Keratinocyte (primary cell): ENCODE data around the gene SKP1. TPM values are rescaled to one million over a fixed set of nuclear protein-coding genes. Genes with fewer than 3 reads are reported as not detected.
A peak's percentile ranks its signal among the peaks of the same experiment; 100 is the strongest.

Source experiments
- DNase-seq: peaks from one replicate; pipeline ENCODE4 v3.0.0-alpha.2; 2011; ENCODE audit warnings: low read depth, missing footprints, low spot score
- FAIRE-seq: peaks from 2 replicates; lab custom pipeline; 2011; peaks lifted over from hg19 to GRCh38; lab: Jason Lieb, UNC
- H2AFZ ChIP-seq: 2 replicates; pipeline ENCODE4 v1.6.0; 2012; ENCODE audit warnings: low read length, control low read depth, inconsistent platforms; ENCODE audit not compliant: control insufficient read depth
- H3K27ac ChIP-seq: 2 replicates; pipeline ENCODE4 v1.5.1; 2011; ENCODE audit warnings: low read length; ENCODE audit not compliant: control insufficient read depth, insufficient read depth
- H3K27me3 ChIP-seq: 3 replicates; pipeline ENCODE4 v1.6.0; 2011; ENCODE audit warnings: low read length; ENCODE audit not compliant: control insufficient read depth, insufficient read depth; ENCODE audit errors: extremely low read depth
- H3K36me3 ChIP-seq, 2 experiments: 2 replicates in 1 of 2; 3 replicates in 1 of 2; pipeline ENCODE4 v1.5.1; 2011; ENCODE audit warnings: low read length in 2 of 2, mild to moderate bottlenecking in 1 of 2; ENCODE audit not compliant: control insufficient read depth in 2 of 2, insufficient read depth in 2 of 2; ENCODE audit errors: extremely low read depth in 1 of 2
- H3K4me1 ChIP-seq: 3 replicates; pipeline ENCODE4 v1.5.1; 2011; ENCODE audit warnings: low read length; ENCODE audit not compliant: control insufficient read depth, insufficient read depth; ENCODE audit errors: extremely low read depth
- H3K4me2 ChIP-seq: 3 replicates; pipeline ENCODE4 v1.6.0; 2011; ENCODE audit warnings: low read depth, low read length; ENCODE audit not compliant: control insufficient read depth, insufficient read depth; ENCODE audit errors: extremely low read depth
- H3K4me3 ChIP-seq, 3 experiments: fragments of 200-600 bp in 1 of 3; sonication (generic) in 1 of 3; 2 replicates in 2 of 3; 3 replicates in 1 of 3; pipeline ENCODE4 v1.5.1; 2011 to 2016; ENCODE audit warnings: low read length in 3 of 3, mild to moderate bottlenecking in 3 of 3, control low read depth in 2 of 3, inconsistent platforms in 1 of 3, low read depth in 1 of 3, mixed read lengths in 1 of 3, mixed run types in 1 of 3, moderate library complexity in 1 of 3; ENCODE audit not compliant: control insufficient read depth in 2 of 3, insufficient read depth in 2 of 3; ENCODE audit errors: extremely low read depth in 1 of 3
- H3K79me2 ChIP-seq: 2 replicates; pipeline ENCODE4 v1.6.0; 2012; ENCODE audit warnings: low read length; ENCODE audit not compliant: control insufficient read depth, insufficient read depth
- H3K9ac ChIP-seq: 3 replicates; pipeline ENCODE4 v1.6.0; 2011; ENCODE audit warnings: low read length; ENCODE audit not compliant: control insufficient read depth, insufficient read depth; ENCODE audit errors: extremely low read depth
- H3K9me1 ChIP-seq: 3 replicates; pipeline ENCODE4 v1.6.0; 2011; ENCODE audit warnings: low read length; ENCODE audit not compliant: control insufficient read depth, insufficient read depth; ENCODE audit errors: extremely low read depth
- H3K9me3 ChIP-seq: 2 replicates; pipeline ENCODE4 v1.5.1; 2012; ENCODE audit warnings: low read depth, low read length; ENCODE audit not compliant: control insufficient read depth
- H4K20me1 ChIP-seq: 3 replicates; pipeline ENCODE4 v1.6.0; 2011; ENCODE audit warnings: low read length; ENCODE audit not compliant: control insufficient read depth, insufficient read depth; ENCODE audit errors: extremely low read depth
- EZH2 ChIP-seq: IDR thresholded peaks from one replicate; pipeline ENCODE4 v1.6.1; 2012; ENCODE audit warnings: inconsistent platforms, mild to moderate bottlenecking, low read length, moderate library complexity
- dilution Hi-C: fragments of 300-500 bp; cut with MboI; formaldehyde crosslinking; loops from one replicate; pipeline ENCODE4 v1.7.0; 2020; ENCODE audit warnings: low sequenced_read_pairs; ENCODE audit not compliant: extremely low pct_ligation_motif_present
- polyA plus RNA-seq, 5 experiments: library from polyadenylated mRNA; depleted of rRNA in 3 of 5; stranded (reverse) in 3 of 5; stranded (forward) in 1 of 5; unstranded in 1 of 5; fragments of >200 nt; gene quantifications; 1 replicate in 1 of 5; 2 replicates in 3 of 5; 3 replicates in 1 of 5; pipeline versions ENCODE4 v1.2.1 to v1.2.3, GENCODE V29; 2011 to 2012; ENCODE audit warnings: missing spikeins in 2 of 5, low read depth in 1 of 5, low replicate concordance in 1 of 5
- TF ChIP-seq, protein P1 (sequence below), 3 experiments: IDR thresholded peaks in 1 of 3; conservative IDR thresholded peaks in 1 of 3; optimal IDR thresholded peaks in 1 of 3; 2 replicates in 2 of 3; 3 replicates in 1 of 3; pipeline versions ENCODE3 to v1.5.1; 2011; ENCODE audit warnings: low read length in 3 of 3, mild to moderate bottlenecking in 3 of 3, moderate library complexity in 2 of 3, control low read depth in 1 of 3, inconsistent platforms in 1 of 3; ENCODE audit not compliant: insufficient read depth in 2 of 3; ENCODE audit errors: extremely low read depth in 1 of 3

The SKP1 gene
- polyA plus RNA-seq, 1 donor (not counting 4 experiments of a cell fraction or from before 2014, with no cell fraction given), result 444 TPM

DNA sequence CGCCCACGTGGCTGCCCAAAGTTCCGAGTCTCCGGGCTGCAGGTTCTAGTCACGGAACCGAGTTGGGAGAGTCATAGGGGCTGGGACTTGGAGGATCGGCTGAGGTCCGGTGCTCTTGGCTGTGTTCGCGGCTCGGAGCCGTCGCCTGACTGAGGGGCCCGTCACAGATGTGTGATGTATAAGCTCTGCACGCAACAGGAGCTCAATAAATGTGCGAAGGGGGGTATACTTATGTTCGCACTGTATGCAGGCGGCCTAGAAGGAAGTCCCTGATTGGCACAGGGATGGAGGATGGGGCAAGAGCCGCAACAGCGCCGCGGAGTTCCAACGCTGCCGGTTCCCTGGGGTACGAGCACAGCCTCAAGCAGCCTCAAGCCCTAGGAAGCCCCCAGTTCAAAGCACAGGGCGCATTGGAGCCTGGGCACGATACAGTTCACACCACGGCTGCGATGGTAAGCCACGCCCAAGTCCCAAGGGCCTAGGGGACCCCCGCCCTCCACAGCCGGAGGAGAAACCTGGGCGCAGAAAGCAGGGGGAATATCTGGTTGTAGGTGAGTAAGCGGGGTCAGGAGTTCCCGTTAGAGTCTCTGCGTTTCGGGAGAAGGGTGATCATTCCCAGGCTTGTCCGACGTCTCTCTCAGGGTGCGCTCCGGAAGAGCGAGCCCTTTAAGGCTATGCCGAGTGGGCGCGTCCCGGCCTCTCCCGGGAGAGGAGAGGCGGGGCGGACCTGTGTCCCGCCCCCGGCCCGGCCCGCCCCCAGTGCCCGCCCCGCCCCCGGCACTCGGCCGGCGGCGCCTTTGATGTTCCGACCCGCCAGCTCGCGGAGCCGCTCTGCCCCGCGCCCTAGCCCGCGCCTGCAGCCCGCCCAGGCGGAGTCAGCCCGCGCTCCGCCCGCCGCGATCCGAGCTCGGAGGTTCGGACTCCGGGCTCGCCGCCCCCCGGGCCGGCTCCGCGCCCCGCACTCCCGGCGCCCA is 62.6 kb downstream of the SKP1 start, which contains the start of gene TCF7:
Gene TCF7 (plus strand): TSS at position 780 of the 974 bp plus-strand sequence. CDS start 226 bp downstream, outside the sequence.
- H3K4me3 ChIP-seq, result peak within 1 kb of the TSS; percentile 38 to 73 (median 71)
- H2AFZ ChIP-seq, result peak within 1 kb of the TSS; percentile 93
- FAIRE-seq (no peak), DNase-seq (peak; percentile 52)
- no peak for TF ChIP-seq EZH2
- TF ChIP-seq, protein P1, sequence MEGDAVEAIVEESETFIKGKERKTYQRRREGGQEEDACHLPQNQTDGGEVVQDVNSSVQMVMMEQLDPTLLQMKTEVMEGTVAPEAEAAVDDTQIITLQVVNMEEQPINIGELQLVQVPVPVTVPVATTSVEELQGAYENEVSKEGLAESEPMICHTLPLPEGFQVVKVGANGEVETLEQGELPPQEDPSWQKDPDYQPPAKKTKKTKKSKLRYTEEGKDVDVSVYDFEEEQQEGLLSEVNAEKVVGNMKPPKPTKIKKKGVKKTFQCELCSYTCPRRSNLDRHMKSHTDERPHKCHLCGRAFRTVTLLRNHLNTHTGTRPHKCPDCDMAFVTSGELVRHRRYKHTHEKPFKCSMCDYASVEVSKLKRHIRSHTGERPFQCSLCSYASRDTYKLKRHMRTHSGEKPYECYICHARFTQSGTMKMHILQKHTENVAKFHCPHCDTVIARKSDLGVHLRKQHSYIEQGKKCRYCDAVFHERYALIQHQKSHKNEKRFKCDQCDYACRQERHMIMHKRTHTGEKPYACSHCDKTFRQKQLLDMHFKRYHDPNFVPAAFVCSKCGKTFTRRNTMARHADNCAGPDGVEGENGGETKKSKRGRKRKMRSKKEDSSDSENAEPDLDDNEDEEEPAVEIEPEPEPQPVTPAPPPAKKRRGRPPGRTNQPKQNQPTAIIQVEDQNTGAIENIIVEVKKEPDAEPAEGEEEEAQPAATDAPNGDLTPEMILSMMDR (optimal IDR thresholded peaks at IDR 0.05 in 1 of 3, IDR thresholded peaks at IDR 0.05 in 1 of 3, conservative IDR thresholded peaks at IDR 0.05 in 1 of 3; ENCODE audit: extremely low read depth in 1 of 3, insufficient read depth in 2 of 3, low read length in 3 of 3), result no peak
- no peaks in the 10 kb centered on the region for H3K9me1 ChIP-seq
- peak within 1 kb of the TSS; percentile 45 for H3K9ac ChIP-seq
- peaks cover 13% of the 10 kb centered on the region for H3K27me3 ChIP-seq
- H3K27ac ChIP-seq, result no peak within 1 kb of the TSS
- no peaks in the 10 kb centered on the region for H4K20me1 ChIP-seq
- no peaks in the 10 kb centered on the region for H3K79me2 ChIP-seq
- H3K4me1 ChIP-seq, result peaks cover 19% of the 10 kb centered on the region
- no peaks in the 10 kb centered on the region for H3K36me3 ChIP-seq
- H3K9me3 ChIP-seq, result no peaks in the 10 kb centered on the region
- peak within 1 kb of the TSS; percentile 87 for H3K4me2 ChIP-seq
- dilution Hi-C loops, result no loop called here

DNA sequence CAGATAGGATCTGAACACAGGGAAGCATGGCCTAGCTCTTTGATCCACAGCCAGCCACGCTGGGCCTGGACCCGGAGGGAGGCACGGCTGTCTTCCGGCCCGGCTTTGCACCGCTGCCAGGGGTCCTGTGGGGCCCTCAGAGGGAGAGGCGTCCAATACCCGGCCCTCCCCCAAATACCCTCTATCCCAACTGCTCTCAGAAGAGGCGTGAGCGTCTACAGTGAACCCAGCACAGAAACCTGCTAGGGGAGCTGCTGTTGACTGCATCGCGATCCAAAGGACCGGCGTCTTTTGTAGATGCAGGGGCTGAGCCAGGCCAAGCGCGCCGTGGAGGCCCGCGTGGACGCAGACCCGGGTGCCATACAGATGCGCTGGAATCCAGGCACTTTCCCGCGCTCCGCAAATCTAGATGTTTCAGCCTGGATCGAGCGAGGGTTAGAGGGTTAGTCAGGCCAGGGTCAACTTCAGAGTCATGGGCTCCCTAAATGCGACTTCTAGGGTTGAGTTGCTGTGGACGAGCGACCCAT is 63.3 kb downstream of the SKP1 start:
- dilution Hi-C loops, result no loop called here
- H3K36me3 ChIP-seq, result no peaks in the 10 kb centered on the region
- H3K4me3 ChIP-seq, result no peak overlapping the region
- FAIRE-seq (no peak), DNase-seq (no peak)
- TF ChIP-seq EZH2, result no peak
- TF ChIP-seq, protein P1 (optimal IDR thresholded peaks at IDR 0.05 in 1 of 3, IDR thresholded peaks at IDR 0.05 in 1 of 3, conservative IDR thresholded peaks at IDR 0.05 in 1 of 3; ENCODE audit: extremely low read depth in 1 of 3, insufficient read depth in 2 of 3, low read length in 3 of 3), result no peak
- H3K4me2 ChIP-seq, result peak overlapping the region; percentile 87
- no peak overlapping the region for H2AFZ ChIP-seq
- no peak overlapping the region for H3K9ac ChIP-seq
- no peaks in the 10 kb centered on the region for H3K9me3 ChIP-seq
- H3K4me1 ChIP-seq, result peaks cover 19% of the 10 kb centered on the region
- no peaks in the 10 kb centered on the region for H3K9me1 ChIP-seq
- no peaks in the 10 kb centered on the region for H4K20me1 ChIP-seq
- no peaks in the 10 kb centered on the region for H3K79me2 ChIP-seq
- no peak overlapping the region for H3K27ac ChIP-seq
- peaks cover 13% of the 10 kb centered on the region for H3K27me3 ChIP-seq
